ENCODE measurements around the gene ZMYM4.

DNA sequence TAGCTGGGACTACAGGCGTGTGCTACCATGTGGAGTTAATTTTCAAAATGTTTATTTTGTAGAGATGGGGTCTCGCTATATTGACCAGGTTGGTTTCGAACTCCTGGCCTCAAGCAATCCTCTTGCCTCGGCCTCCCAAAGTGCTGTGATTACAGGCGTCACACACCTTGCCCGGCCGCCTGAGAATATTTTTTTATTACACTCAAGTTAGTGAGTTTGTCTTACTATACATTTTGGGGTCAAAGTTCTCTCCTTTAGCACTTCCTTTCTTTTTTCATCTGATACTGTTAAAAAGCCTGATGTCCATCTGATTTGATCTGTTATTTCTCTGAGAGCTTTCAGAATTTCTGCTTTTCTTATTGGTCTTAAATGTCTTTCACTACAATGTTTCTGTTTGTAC is 159.9 kb downstream of the ZMYM4 start:
- TF ChIP-seq, protein P1, sequence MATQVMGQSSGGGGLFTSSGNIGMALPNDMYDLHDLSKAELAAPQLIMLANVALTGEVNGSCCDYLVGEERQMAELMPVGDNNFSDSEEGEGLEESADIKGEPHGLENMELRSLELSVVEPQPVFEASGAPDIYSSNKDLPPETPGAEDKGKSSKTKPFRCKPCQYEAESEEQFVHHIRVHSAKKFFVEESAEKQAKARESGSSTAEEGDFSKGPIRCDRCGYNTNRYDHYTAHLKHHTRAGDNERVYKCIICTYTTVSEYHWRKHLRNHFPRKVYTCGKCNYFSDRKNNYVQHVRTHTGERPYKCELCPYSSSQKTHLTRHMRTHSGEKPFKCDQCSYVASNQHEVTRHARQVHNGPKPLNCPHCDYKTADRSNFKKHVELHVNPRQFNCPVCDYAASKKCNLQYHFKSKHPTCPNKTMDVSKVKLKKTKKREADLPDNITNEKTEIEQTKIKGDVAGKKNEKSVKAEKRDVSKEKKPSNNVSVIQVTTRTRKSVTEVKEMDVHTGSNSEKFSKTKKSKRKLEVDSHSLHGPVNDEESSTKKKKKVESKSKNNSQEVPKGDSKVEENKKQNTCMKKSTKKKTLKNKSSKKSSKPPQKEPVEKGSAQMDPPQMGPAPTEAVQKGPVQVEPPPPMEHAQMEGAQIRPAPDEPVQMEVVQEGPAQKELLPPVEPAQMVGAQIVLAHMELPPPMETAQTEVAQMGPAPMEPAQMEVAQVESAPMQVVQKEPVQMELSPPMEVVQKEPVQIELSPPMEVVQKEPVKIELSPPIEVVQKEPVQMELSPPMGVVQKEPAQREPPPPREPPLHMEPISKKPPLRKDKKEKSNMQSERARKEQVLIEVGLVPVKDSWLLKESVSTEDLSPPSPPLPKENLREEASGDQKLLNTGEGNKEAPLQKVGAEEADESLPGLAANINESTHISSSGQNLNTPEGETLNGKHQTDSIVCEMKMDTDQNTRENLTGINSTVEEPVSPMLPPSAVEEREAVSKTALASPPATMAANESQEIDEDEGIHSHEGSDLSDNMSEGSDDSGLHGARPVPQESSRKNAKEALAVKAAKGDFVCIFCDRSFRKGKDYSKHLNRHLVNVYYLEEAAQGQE (IDR thresholded peaks at IDR 0.05; ENCODE audit: insufficient replicate concordance, low read depth) = no peak
- TF ChIP-seq SPI1 (IDR thresholded peaks at IDR 0.05; ENCODE audit: borderline replicate concordance, low read depth) (no peak), GABPA (IDR thresholded peaks at IDR 0.05; ENCODE audit: low read depth) (no peak), POLR2AphosphoS5 (IDR thresholded peaks at IDR 0.05; ENCODE audit: low read depth) (no peak)
- TF ChIP-seq, protein P2, sequence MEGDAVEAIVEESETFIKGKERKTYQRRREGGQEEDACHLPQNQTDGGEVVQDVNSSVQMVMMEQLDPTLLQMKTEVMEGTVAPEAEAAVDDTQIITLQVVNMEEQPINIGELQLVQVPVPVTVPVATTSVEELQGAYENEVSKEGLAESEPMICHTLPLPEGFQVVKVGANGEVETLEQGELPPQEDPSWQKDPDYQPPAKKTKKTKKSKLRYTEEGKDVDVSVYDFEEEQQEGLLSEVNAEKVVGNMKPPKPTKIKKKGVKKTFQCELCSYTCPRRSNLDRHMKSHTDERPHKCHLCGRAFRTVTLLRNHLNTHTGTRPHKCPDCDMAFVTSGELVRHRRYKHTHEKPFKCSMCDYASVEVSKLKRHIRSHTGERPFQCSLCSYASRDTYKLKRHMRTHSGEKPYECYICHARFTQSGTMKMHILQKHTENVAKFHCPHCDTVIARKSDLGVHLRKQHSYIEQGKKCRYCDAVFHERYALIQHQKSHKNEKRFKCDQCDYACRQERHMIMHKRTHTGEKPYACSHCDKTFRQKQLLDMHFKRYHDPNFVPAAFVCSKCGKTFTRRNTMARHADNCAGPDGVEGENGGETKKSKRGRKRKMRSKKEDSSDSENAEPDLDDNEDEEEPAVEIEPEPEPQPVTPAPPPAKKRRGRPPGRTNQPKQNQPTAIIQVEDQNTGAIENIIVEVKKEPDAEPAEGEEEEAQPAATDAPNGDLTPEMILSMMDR (IDR thresholded peaks at IDR 0.05; ENCODE audit: insufficient read depth, low read length) = no peak
